Right lobe of liver (tissue), 4 donors: ENCODE results near the gene GNAZ.
"Not testable (repeated sequence)": the region's sequence is repeated elsewhere in the genome, so short reads cannot be mapped to it uniquely, and the experiment has no call there.

ENCODE experiments used
- POLR2A ChIP-seq: fragments of 450-650 bp; IDR thresholded peaks from one replicate; pipeline ENCODE4 v1.6.1; 2017; ENCODE audit warnings: antibody characterized with exemption, mild to moderate bottlenecking
- TF ChIP-seq, protein P1 (sequence below), 4 donors: fragments of 200-600 bp in 3 of 4; fragments of 450-650 bp in 1 of 4; IDR thresholded peaks; one replicate each; pipeline versions ENCODE4 v1.5.1 to v1.8.0; 2016 to 2022; ENCODE audit warnings: antibody characterized with exemption in 4 of 4, mild to moderate bottlenecking in 2 of 4
- donor health status: DM: no; HTN: no; CAD: no.
- donor health status: DM: no; HTN: no; CAD: no.
- donor health status: DM: no; HTN: yes; CAD: no.

DNA sequence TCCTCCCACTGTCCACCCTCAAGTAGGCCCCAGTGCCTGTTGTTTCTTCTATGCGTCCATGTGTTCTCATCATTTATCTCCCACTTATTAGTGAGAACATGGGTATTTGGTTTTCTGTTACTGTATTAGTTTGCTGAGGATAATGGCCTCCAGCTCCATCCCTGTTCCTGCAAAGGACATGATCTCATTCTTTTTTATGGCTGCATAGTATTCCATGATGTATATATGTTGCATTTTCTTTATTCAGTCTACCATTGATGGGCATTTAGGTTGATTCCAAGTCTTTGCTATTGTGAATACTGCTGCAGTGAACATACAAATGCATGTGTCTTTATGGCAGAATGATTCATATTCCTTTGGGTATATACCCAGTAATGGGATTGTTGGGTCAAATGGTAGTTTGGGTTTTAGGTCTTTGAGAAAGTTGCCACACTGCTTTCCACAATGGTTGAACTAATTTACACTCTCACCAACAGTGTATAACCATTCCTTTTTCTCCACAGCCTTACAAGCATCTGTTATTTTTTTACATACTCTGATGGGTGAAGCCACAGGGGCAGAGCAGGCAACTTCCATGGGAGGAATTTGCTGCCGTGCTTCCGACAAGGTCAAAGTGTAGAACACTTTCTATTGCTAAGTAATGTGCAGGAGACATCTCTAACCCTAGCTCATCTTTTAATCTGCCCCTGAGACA, 48.5 kb upstream of the GNAZ start:
- TF ChIP-seq, protein P1, sequence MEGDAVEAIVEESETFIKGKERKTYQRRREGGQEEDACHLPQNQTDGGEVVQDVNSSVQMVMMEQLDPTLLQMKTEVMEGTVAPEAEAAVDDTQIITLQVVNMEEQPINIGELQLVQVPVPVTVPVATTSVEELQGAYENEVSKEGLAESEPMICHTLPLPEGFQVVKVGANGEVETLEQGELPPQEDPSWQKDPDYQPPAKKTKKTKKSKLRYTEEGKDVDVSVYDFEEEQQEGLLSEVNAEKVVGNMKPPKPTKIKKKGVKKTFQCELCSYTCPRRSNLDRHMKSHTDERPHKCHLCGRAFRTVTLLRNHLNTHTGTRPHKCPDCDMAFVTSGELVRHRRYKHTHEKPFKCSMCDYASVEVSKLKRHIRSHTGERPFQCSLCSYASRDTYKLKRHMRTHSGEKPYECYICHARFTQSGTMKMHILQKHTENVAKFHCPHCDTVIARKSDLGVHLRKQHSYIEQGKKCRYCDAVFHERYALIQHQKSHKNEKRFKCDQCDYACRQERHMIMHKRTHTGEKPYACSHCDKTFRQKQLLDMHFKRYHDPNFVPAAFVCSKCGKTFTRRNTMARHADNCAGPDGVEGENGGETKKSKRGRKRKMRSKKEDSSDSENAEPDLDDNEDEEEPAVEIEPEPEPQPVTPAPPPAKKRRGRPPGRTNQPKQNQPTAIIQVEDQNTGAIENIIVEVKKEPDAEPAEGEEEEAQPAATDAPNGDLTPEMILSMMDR (IDR thresholded peaks at IDR 0.05) = not testable (repeated sequence)
- TF ChIP-seq POLR2A = not testable (repeated sequence)
